IPS DF 4.7 (cell line): ENCODE data around the gene TRIP10.
"Not testable (repeated sequence)": the region's sequence is repeated elsewhere in the genome, so short reads cannot be mapped to it uniquely, and the experiment has no call there.

ENCODE experiments used
- DNase-seq: peaks from one replicate; pipeline ENCODE4 v3.0.0-alpha.2; 2013; ENCODE audit warnings: low spot score; ENCODE audit errors: extremely low read depth

The TRIP10 gene

GRCh38 chr19:6767357-6768235, 28.1 kb downstream of the TRIP10 start, which contains the start of gene SH2D3A:
TSS of gene SH2D3A (minus strand) at chr19:6767435. CDS start at chr19:6763748, 3,687 bp downstream.
- no peak for DNase-seq

GRCh38 chr19:6768236-6768785, 28.8 kb downstream of the TRIP10 start:
- DNase-seq, result no peak

- DNase-seq, result no peak
Measured at GRCh38 chr19:6769006-6769619, 29.6 kb downstream of the TRIP10 start.

GRCh38 chr19:6771648-6772027, 32.2 kb downstream of the TRIP10 start:
- DNase-seq, result not testable (repeated sequence)

- DNase-seq, result no peak
Measured at GRCh38 chr19:6772028-6772865, 32.8 kb downstream of the TRIP10 start, which contains the start of gene VAV1. TSS of gene VAV1 (plus strand) at chr19:6772708. CDS start at chr19:6772808, 100 bp downstream.

GRCh38 chr19:6772866-6773322, 33.4 kb downstream of the TRIP10 start:
- no peak for DNase-seq

- no peak for DNase-seq
Measured at GRCh38 chr19:6773323-6773931, 33.9 kb downstream of the TRIP10 start.

- DNase-seq, result no peak
Measured at GRCh38 chr19:6774821-6775707, 35.6 kb downstream of the TRIP10 start.

- not testable (repeated sequence) for DNase-seq
Measured at GRCh38 chr19:6776045-6776444, 36.6 kb downstream of the TRIP10 start.

GRCh38 chr19:6776999-6777398, 37.5 kb downstream of the TRIP10 start:
- no peak for DNase-seq

- no peak for DNase-seq
Measured at GRCh38 chr19:6777434-6777833, 38.0 kb downstream of the TRIP10 start.

- no peak for DNase-seq
Measured at GRCh38 chr19:6778386-6778785, 38.9 kb downstream of the TRIP10 start.

- DNase-seq, result no peak
Measured at GRCh38 chr19:6779206-6779605, 39.7 kb downstream of the TRIP10 start.

- no peak for DNase-seq
Measured at GRCh38 chr19:6787393-6787792, 47.9 kb downstream of the TRIP10 start.

- DNase-seq, result no peak
Measured at GRCh38 chr19:6788896-6789295, 49.4 kb downstream of the TRIP10 start.

- DNase-seq, result no peak
Measured at GRCh38 chr19:6790194-6791128, 51.0 kb downstream of the TRIP10 start.

GRCh38 chr19:6791237-6791636, 51.8 kb downstream of the TRIP10 start:
- DNase-seq, result no peak

- no peak for DNase-seq
Measured at GRCh38 chr19:6793411-6793810, 53.9 kb downstream of the TRIP10 start.

- no peak for DNase-seq
Measured at GRCh38 chr19:6793973-6794372, 54.5 kb downstream of the TRIP10 start.
